HL-60 (cell line): ENCODE data around the gene APLP2.

Experiments used
- DNase-seq, 2 experiments: peaks; one replicate each; pipeline ENCODE4 v3.0.0-alpha.2; 2010 to 2020; ENCODE audit warnings: low read depth in 1 of 2, low spot score in 1 of 2
- H3K27ac ChIP-seq: fragments of 250-450 bp; sonication (Bioruptor Pico); replicated peaks from 2 replicates; pipeline ENCODE4 v1.5.1; 2020; ENCODE audit warnings: mild to moderate bottlenecking, moderate library complexity
- H3K27me3 ChIP-seq: fragments of 250-450 bp; sonication (Bioruptor Pico); 2 replicates; pipeline ENCODE4 v1.5.1; 2021; ENCODE audit warnings: mild to moderate bottlenecking, moderate library complexity; ENCODE audit not compliant: insufficient read depth, poor library complexity, severe bottlenecking
- H3K4me3 ChIP-seq: replicated peaks from 2 replicates; pipeline ENCODE4 v1.5.1; 2011; ENCODE audit warnings: mild to moderate bottlenecking, control low read depth, low read length; ENCODE audit not compliant: insufficient read depth
- CTCF ChIP-seq: IDR thresholded peaks from one replicate; pipeline ENCODE4 v1.5.1; 2011; ENCODE audit warnings: low read length, control low read depth, inconsistent platforms; ENCODE audit not compliant: insufficient read depth
- GABPA ChIP-seq: IDR thresholded peaks from 2 replicates; pipeline ENCODE4 v1.6.1; 2012; ENCODE audit warnings: low read depth
- POLR2AphosphoS5 ChIP-seq: IDR thresholded peaks from 2 replicates; pipeline ENCODE4 v1.6.1; 2012; ENCODE audit warnings: low read depth
- REST ChIP-seq: IDR thresholded peaks from 2 replicates; pipeline ENCODE4 v1.6.1; 2012; ENCODE audit warnings: low read depth; ENCODE audit not compliant: insufficient replicate concordance
- SPI1 ChIP-seq: IDR thresholded peaks from 2 replicates; pipeline ENCODE4 v1.6.1; 2012; ENCODE audit warnings: low read depth, mild to moderate bottlenecking, borderline replicate concordance

APLP2 gene

GRCh38 chr11:130180491-130180890 is 110.8 kb downstream of the APLP2 start:
- Histone ChIP-seq H3K27ac (no peak overlapping the region), H3K4me3 (no peak overlapping the region), H3K27me3 (no peaks in the 10 kb centered on the region)
- no peak for TF ChIP-seq REST
- no peak for TF ChIP-seq CTCF
- TF ChIP-seq SPI1: no peak
- TF ChIP-seq POLR2AphosphoS5: no peak
- no peak for TF ChIP-seq GABPA
- DNase-seq: no peak

- Histone ChIP-seq H3K27ac (no peak overlapping the region), H3K27me3 (no peaks in the 10 kb centered on the region), H3K4me3 (no peak overlapping the region)
- TF ChIP-seq CTCF (no peak), REST (no peak), GABPA (no peak), POLR2AphosphoS5 (no peak), SPI1 (no peak)
- no peak for DNase-seq
These were observed 111.2 kb downstream of the APLP2 start for GRCh38 chr11:130180896-130181294.

- DNase-seq: no peak
- H3K27ac ChIP-seq: no peak overlapping the region
- no peak for TF ChIP-seq CTCF
- TF ChIP-seq SPI1: no peak
- TF ChIP-seq POLR2AphosphoS5: no peak
- no peak for TF ChIP-seq GABPA
- no peak for TF ChIP-seq REST
- no peak overlapping the region for H3K4me3 ChIP-seq
- no peaks in the 10 kb centered on the region for H3K27me3 ChIP-seq
These were observed 111.9 kb downstream of the APLP2 start for GRCh38 chr11:130181295-130182272.
